EH (cell line): ENCODE results near the gene TBX2.
"Not testable (repeated sequence)": the region's sequence is repeated elsewhere in the genome, so short reads cannot be mapped to it uniquely, and the experiment has no call there.

Experiments used
- DNase-seq: peaks from one replicate; pipeline ENCODE4 v3.0.0-alpha.2; 2015; ENCODE audit warnings: low read depth

The TBX2 gene

DNA sequence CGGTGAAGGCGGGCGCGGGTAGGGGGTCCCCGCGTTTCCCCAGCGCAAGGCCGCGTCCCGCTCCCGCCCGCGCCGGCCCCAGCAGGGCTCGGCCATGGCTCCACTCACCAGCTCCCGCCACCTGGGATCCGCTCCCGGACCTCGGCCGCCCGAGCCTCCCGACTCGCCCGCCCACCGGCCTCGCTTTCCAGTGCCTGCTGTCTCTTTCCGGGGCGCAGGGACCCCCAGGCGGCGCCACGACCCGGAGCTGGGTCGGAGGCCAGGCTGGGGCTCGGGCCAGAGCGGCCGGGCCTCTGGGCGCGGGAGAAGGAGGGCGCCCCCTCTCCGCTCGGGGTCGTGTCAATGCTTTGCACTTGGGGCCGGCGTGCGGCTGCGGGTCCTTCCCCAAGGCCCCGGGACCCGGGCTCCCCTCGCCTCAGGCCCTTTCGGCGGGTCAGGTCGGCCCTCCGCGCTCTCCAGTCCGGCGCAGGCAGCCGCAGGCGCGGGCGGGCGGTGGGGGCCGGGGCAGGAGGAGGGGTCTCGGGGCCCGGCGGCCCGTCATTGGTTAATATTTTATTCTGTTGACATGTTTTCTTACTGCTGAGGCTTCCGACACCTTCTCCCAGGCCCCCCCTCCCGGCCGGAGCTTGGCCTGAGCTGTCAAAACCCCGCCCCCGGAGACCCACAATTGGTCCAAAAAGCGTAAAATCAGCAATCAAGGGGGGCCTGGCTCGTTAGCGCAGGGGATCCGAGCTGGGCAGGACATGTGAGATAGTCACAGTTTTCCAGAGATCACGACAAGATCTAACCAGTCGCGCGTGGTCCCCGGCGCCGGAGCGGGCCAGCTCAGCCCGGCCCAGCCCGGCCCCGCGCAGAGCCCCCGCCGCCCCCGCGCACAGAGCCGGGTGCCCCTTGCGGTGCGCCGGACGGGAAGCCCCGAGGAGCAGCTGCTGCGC lies at the start of gene TBX2:
TBX2 (plus strand) TSS at position 713 of the 935 bp plus-strand sequence. CDS start 334 bp downstream, outside the sequence.
- DNase-seq = peak; percentile 89

DNA sequence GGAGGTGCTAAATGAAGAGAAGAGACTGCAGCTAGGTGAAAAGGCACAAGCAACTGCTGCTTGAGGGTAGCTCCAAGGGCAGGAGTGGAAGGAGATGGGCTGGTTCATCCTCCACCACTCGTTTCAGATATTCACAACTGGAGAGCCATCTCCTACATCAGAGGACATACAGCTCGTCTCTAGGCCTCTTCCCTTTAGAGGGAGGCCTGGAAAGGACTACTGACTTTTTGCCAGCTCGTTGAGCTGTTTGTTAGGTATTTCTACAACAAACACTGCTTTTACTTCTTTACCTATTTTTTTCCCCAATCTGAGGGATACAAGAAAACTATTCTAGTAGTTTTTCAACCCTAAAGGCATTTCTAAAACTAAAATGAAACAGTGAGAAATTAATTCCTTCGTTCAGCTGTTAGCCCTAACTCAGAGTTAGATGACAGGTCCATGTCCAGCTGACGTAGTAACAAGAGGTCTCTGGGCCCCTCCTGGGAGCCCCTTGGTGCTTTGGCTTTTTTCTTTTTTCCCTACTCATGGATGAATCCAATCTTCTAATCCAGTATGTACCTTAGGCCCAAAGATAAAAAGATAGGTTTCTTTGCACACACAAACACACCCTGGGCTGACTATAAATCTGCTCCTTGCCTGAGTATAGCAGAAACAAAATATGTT lies 47.8 kb upstream of the TBX2 start:
- no peak for DNase-seq

DNA sequence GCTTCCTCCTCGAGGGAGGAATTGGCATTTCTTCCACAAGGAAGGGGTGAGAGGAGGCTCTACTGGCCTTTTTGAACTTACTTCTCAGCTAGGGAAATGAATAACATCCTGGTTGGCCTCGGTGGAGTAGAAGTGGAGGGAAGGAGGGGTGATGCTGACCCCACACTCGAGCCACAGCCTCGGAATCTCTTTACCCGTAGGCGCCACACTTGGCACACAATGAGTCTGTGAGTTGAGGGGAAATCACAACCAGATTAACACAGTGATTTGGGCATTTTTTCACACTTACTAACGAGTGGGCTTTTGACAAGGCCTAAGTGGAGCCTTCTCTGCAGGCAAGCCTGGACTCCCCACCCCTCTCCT lies 47.3 kb upstream of the TBX2 start:
- DNase-seq = peak; percentile 40

DNA sequence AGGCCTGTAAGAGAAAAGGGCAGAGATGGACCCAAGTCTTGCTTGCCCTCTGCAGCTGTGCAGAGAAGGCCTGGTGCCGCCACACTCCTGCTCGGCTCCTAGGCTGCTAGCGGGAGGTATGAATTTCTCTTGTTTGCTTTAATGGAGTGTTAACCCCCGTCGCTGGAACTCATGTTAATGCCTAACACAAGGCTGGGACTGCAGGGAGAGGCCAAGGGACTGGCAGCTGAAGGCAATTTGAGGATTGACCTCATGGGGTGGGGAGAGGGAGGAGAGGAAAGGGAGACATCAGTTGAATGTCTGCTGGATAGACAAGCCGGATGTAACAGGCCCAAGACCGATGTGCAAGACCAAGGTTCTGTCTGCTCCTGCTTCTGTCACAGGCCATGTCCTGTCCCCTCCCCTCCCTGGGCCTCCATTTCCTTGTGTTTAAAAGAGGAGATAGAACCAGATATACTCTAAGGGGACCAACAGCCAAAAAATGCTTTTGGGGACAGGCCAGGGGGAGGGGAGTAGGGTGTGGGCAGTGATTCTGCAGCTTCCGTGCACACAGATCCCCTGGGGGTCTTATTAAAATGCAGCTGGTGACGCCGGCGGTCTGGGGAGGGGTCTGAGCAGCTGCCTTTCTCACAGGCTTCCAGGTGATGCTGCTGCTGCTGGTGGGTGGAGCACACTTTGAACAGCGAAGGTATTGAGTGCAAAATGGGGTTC lies 46.7 kb upstream of the TBX2 start:
- DNase-seq = no peak

DNA sequence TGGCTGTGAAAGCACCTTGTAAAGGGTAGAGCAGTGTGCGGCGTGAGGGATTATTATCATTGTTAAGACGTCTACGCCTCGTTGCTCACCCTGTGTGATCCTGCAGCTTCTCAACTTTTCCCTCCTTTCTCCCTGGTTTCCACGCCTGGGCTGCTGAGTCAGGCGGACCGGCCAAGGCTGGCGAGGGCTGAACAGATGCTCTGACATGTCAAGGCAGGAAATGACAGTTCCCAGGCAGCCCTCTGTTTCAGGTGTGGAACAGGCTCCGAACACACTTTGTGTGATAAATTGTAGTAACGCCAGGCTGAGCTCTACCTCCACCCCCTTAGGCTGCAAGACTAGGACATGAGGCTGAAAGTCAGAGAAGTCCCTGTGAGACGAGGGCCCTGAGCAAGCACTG lies 46.0 kb upstream of the TBX2 start:
- no peak for DNase-seq

DNA sequence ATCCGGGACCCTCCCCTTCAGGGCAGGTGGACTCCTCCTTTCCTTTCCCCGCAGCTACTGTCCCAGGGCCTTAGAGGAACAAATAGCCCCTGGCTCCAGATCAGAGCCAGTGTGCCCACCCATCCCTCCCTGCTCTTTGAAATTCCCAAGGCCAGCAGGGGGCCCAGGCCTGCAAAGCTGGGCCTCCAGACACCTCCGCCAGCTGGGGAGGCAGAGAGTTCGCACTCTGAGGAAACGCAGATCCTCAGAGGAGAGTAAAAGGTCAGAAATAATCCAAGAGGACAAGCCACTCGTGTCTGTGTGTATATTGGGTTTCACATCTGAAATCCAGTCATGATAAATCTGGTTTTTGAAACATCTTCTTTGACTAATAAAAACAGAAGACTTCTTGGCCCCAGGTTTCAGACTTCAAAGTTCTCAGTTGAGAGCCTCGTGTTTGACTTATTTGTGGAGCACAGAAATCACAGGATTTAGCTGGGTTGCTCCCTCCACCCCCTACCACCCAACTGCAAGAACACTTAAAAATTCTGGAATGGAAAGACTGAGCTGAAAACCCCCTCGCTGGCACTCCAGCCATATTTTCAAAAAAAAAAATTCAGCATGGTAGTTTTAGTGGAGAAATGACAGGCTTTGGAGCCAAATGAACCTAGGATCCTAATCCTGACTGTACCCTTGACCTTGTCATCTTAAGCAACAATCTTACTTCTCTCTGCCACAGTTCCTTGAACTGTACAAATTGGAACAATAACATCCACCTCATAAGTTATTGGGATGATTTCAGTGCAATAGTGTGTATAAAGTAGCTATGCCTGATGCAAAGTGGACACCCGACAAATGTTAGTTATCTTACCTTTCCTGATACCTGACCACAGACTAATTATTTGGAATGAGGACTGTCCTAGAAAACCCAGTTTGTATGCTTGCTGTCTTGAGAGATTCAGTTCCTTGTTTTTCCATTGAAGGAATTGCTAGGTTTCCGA lies 44.5 kb upstream of the TBX2 start:
- no peak for DNase-seq

DNA sequence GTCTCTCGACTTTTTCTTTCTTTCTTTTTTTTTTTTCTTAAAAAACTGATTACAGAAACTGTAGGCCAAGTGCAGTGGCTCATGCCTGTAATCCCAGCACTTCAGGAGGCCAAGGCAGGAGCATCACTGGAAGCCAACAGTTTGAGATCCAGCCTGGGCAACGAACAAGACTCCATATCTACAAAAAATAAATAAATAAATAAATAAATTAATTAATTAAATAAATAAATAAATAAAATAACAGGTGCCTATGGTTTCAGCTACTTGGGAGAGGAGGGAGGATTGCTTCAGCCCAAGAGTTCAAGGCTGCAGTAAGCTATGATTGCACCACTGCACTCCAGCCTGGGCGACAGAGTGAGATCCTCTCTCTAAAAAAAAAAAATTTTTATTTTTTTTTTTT lies 42.6 kb upstream of the TBX2 start:
- DNase-seq = not testable (repeated sequence)

DNA sequence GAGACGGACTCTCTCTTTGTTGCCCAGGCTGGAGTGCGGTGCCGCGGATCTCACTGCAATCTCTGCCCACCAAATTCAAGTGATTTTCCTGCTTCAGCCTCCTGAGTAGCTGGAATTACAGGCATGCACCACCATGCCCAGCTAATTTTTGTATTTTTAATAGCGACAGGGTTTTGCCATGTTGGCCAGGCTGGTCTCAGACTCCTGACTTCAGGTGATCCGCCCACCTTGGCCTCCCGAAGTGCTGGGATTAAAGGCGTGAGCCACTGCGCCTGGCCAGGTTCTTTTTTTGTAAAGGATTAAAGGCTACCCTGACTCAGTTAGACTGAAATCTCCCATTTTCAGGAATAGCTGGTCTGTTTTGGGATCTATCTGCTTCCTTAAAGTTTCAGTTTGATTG lies 40.1 kb upstream of the TBX2 start:
- DNase-seq = not testable (repeated sequence)

DNA sequence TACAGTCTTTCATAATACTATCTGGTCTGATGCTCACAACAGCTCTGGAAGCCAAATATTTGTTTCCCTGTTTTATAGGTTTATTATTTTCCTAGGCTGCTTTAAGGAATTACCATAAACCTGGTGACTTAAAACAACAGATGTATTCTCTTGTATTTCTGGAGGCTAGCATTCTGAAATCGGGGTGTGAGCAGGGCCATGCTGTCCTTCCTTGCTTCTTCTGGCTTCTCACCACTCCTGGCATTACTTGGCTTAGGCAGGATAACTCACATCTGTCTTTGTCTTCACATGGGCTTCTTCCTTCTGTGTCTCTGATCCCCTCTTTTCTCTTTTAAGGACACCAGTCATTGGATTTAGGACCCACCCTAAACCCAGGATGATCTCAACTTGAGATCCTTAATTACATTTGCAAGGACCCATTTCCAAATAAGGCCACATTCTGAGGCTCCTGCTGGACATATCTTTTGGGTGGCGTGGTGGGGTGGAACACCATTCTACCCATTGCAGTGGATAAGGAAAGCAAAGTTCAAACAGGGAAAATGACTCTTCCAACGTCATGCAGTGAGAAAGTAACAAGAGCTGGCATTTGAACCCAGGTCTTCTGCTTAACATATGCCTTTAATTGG lies 39.2 kb upstream of the TBX2 start:
- no peak for DNase-seq

DNA sequence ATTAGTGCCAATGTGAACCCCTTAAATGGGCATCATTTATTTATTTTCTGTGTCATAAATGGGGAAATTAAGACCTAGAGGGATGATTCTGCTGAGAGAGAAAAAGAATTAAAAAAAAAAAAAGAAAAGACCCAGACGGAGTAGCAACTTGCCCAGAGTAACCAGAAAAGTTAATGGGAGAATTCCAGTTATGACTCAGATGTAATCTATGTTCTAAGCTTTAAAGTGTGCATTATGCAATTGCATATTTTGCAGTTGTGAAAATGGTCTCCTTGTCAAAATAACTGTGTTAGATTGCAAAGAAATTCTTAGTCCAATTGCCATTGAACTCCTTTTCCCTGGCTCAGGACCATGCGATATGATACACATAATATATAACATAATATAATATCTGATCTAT lies 38.6 kb upstream of the TBX2 start:
- DNase-seq = peak; percentile 89

DNA sequence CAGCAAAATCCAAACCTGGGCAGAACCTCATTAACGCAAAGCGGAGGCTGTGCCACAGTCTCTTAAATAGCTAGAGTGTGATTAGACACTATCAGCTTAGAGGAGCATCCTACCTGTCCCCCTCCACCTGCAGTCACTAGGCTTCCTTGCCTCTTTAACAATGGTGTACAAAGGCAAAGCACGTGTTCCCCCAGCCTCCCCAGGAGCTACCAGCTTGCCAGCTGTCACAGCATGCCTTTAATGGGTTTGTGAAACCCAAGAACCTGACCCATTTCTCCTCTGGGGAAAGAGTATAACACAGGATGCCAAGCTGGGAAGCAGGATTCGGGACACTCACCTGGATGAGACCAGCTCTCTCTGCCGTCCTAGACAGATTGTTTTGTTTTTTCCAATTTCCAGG lies 37.2 kb upstream of the TBX2 start:
- no peak for DNase-seq

DNA sequence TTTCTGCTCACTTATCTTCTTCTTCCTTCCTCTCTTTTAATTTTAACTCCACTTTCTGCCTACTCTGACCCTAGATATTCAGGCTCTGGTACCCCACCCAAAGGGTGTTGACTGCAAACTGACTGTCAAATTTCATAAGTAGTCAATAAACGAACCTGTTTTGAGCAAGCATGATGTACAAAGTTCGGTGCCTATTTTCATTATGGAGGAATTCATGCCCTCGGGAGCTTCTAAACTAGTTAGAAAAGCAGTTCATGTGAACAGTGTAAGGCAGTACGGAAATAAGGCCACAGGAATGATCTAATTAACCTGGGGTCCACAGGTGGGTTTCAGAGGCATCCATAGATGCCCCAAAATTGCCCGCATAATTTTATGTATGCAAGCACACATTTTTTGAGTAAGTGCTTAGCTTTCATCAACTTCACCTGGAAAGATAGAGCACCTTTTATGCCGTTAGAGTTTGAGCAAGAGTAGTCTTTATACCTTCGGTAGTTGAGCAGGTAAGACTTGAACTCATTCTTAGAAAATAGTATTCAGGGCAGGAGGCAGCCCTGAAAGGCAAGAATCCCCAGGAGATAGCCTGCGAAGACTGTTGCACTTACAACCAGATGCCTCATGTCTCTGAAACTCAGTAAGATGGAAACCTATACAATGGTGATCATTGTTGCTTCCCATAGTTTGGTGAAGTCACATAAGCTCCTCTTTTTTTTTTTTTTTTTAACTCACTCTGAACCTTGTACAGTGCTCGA lies 36.6 kb upstream of the TBX2 start:
- DNase-seq = no peak

DNA sequence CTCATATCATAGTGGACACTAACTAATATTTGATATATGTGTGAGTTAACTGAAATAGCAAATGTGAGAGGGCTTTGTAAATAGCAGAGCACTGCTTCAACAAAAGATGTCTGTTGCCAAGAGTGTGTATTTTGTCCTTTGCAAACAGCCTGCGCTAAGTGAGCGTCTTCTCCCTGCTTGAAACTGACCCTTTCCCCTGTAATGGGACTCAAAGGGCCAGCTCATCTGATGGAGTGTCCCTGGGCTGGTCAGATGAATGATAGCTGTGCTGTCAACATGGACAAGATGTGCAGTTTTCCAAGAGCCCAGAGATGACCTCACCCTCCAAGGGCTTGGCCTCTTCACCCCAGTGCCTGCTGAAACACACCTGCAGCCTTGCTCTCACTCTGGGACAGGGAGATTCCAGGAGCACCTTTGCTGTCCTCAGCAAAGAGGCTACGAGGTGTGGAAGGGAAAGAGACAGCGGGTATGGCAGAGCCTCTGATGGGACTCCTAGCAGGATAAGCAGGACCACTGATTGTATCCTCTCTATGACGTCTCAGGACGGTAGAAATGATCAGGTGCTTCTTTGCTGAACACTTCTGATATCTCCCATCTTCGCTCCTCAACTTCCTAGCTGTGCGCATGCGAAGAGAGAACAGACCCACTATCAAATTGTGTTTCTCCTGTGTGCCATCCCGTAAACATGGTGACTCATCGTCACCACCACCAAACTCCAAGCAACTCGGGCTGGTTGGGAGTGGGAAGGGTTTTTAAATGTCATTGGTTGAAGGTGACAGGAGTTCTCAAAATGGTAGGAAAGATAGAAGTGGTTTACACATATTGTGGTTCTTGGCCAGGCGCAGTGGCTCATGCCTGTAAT lies 35.8 kb upstream of the TBX2 start:
- no peak for DNase-seq

DNA sequence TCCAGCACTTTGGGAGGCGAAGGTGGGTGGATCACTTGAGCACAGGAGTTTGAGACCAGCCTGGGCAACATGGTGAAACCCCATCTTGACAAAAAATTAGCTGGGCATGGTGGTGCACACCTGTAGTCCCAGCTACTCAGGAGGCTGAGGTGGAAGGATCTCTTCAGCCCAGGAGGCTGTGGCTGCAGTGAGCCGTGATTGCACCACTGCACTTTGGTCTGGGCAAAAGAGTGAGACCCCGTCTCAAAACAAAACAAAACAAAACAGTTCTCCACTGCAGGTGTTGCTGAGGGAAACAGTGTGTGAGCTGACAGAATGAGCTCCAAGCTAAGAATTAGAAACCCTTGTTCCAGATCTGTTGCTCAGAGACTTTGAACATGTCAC lies 35.2 kb upstream of the TBX2 start:
- no peak for DNase-seq

DNA sequence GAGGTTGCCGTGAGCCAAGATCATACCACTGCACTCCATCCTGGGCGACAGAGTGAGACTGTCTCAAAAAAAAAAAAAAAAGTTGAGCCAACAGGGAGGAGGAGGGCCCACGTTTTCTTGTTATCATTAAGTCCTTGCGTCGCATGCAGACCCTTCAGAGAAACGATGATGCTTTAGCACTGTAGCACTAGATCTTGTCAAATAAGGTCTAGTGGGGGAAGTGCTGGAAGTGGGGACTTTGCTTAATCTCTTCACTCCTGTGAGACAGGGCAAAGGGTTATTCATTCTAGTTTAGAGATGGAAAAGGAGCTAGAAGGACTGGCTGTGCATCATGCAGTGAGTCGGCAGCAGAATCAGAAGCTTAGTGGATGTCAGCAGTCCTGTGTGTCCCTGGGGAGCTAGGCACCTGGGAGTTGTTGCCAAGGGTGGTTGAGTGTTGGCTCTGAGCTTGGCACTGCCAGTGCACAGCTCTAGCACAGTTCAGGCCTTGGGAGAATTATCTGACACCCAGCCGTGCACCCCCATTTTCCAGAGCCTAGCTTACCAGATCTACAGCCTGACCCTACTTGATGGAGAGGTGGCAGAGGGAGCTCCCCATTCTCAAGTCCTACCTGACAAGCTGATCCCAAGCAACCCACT lies 33.4 kb upstream of the TBX2 start:
- no peak for DNase-seq

DNA sequence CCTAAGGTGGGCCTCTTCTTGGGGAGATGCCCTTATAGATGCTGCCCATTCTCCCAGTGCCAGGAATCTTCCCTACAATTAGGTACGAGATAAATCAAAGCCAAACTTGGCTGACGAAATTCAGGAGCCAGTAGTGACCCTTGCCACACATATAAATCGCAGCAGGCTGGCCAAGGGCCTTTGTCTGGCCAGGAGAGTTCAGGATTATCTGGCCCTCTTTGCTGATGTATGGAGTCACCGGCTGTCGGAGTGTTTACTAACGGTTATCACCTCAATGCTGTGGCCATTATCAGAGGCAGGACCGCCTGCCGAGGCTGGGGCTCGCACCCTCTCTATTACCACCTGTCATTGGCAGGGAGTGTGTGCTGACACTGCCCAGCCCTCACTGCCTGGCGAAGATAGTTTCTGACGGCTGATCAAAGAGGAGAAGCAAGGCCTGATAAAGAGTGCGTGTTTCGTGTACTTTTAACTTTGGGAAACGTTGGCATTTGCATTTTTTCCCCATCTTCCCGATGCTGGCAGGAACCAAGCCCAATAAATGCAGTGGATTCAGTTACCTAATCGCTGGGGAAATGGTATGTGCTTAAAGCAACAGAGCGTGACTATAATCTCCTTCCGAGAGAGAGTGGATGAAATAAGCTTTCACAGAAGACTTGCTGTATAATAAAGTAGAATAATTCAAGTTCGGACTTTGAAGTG lies 32.8 kb upstream of the TBX2 start:
- no peak for DNase-seq

DNA sequence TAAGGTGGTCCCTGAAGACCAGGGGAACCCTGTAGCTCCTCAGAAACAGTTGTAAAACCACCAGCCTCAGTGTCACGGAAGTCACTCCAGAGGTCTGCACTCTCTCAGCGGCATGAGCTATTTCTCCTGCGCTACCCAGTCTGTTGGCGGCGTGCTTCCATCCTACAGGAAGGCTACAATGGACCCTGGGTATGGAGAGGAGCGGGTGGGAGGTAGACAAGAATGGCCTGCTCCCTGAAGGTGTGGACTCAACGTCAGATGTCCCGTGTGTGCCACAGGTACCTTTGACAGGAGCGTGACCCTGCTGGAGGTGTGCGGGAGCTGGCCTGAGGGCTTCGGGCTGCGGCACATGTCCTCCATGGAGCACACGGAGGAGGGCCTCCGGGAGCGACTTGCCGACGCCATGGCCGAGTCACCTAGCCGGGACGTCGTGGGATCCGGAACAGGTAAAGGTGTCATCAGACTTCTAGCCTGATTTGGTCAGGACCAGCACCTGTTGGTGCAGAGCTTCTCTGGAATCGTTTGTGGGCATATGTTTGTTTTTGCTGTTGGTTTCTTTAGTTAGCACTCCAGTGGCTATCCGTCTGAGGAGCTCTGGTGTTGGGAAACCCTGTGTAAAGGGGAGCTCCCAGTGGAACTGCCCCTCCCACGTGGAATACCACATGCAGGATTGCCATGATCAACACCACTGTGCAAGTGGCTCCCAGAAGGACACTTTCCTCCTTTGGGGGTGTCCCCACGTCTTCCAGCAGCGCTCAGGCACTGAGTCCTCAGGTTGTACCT lies 31.4 kb upstream of the TBX2 start:
- DNase-seq = no peak
